ENCODE data around the gene GLRA3.

GRCh38 chr4:174853629-174854028 is 24.6 kb upstream of the GLRA3 start:
- TF ChIP-seq EZH2 (IDR thresholded peaks at IDR 0.05; ENCODE audit: low read length) (no peak), CTCF (optimal IDR thresholded peaks at IDR 0.05 in 1 of 3, IDR thresholded peaks at IDR 0.05 in 1 of 3, conservative IDR thresholded peaks at IDR 0.05 in 1 of 3; ENCODE audit: extremely low read depth in 1 of 3, insufficient read depth in 2 of 3, low read length in 3 of 3) (no peak)
